ENCODE data around the gene PRDM2.

DNA sequence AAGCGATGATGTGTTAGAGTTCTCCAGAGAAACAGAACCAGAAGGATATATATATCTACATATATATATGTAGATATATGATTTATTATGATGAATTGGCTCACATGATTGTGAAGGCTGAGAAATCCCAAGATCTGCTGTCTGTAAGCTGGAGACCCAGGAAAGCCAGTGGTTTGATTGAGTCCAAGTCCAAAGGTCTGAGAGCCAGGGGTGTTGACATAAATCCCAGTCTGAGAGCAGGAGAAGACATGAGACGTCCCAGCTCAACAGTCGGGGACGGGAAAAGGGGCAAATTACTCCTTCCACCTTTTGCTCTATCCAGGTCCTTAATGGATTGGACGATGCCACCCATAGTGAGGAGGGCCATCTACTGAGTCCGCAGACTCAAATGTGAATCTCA, 126.6 kb downstream of the PRDM2 start:
- TF ChIP-seq EZH2 (IDR thresholded peaks at IDR 0.05; ENCODE audit: low read length, missing control alignments): no peak
- TF ChIP-seq, protein P1, sequence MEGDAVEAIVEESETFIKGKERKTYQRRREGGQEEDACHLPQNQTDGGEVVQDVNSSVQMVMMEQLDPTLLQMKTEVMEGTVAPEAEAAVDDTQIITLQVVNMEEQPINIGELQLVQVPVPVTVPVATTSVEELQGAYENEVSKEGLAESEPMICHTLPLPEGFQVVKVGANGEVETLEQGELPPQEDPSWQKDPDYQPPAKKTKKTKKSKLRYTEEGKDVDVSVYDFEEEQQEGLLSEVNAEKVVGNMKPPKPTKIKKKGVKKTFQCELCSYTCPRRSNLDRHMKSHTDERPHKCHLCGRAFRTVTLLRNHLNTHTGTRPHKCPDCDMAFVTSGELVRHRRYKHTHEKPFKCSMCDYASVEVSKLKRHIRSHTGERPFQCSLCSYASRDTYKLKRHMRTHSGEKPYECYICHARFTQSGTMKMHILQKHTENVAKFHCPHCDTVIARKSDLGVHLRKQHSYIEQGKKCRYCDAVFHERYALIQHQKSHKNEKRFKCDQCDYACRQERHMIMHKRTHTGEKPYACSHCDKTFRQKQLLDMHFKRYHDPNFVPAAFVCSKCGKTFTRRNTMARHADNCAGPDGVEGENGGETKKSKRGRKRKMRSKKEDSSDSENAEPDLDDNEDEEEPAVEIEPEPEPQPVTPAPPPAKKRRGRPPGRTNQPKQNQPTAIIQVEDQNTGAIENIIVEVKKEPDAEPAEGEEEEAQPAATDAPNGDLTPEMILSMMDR (conservative IDR thresholded peaks at IDR 0.05 in 1 of 2, IDR thresholded peaks at IDR 0.05 in 1 of 2; ENCODE audit: low read depth in 1 of 2, low read length in 2 of 2): no peak
